HepG2 (cell line): Measurements from ENCODE around the gene NCBP3. TPM values are rescaled to one million over a fixed set of nuclear protein-coding genes. Genes with fewer than 3 reads are reported as not detected.
A peak's percentile ranks its signal among the peaks of the same experiment; 100 is the strongest.

Experiments
- BCL6 ChIP-seq: IDR thresholded peaks from 2 replicates; pipeline ENCODE4 v1.6.1; 2016; ENCODE audit warnings: missing genetic modification reagents, missing compliant biosample characterization
- BHLHE40 ChIP-seq: IDR thresholded peaks from 2 replicates; pipeline ENCODE4 v1.6.1; 2011; ENCODE audit warnings: low read length, improper control_type of control experiment
- CAMTA2 ChIP-seq: sonication (generic); formaldehyde crosslinking; IDR thresholded peaks from 2 replicates; pipeline ENCODE4 v1.4.0; 2020; ENCODE audit warnings: mild to moderate bottlenecking, missing genetic modification reagents, borderline replicate concordance
- CHCHD3 ChIP-seq: sonication (generic); formaldehyde crosslinking; IDR thresholded peaks from 2 replicates; pipeline ENCODE4 v1.8.0; 2022; ENCODE audit warnings: mild to moderate bottlenecking, missing genetic modification reagents, moderate library complexity
- JARID2 ChIP-seq: sonication (generic); formaldehyde crosslinking; IDR thresholded peaks from 2 replicates; pipeline ENCODE4 v1.8.1; 2023; ENCODE audit warnings: missing genetic modification reagents, inconsistent platforms; ENCODE audit not compliant: insufficient replicate concordance
- MIER3 ChIP-seq: IDR thresholded peaks from 2 replicates; pipeline ENCODE4 v1.6.1; 2016; ENCODE audit warnings: missing compliant biosample characterization, borderline replicate concordance
- SNAPC2 ChIP-seq: sonication (generic); formaldehyde crosslinking; IDR thresholded peaks from 2 replicates; pipeline ENCODE4 v1.8.1; 2022; ENCODE audit warnings: mild to moderate bottlenecking, missing genetic modification reagents
- ZFYVE20 ChIP-seq: sonication (generic); formaldehyde crosslinking; IDR thresholded peaks from 2 replicates; pipeline ENCODE4 v1.8.0; 2023; ENCODE audit warnings: low read depth, mild to moderate bottlenecking, moderate library complexity, missing genetic modification reagents, borderline replicate concordance
- ZMAT3 ChIP-seq: sonication (generic); formaldehyde crosslinking; conservative IDR thresholded peaks from 2 replicates; pipeline ENCODE4 v1.7.0; 2021; ENCODE audit warnings: missing genetic modification reagents
- ZNF251 ChIP-seq: sonication (generic); formaldehyde crosslinking; IDR thresholded peaks from 2 replicates; pipeline ENCODE4 v1.9.0; 2021; ENCODE audit warnings: mild to moderate bottlenecking, missing genetic modification reagents
- ZNF333 ChIP-seq: sonication (generic); formaldehyde crosslinking; IDR thresholded peaks from 2 replicates; pipeline ENCODE4 v1.4.0; 2020; ENCODE audit warnings: mild to moderate bottlenecking, missing genetic modification reagents, borderline replicate concordance
- ZNF33B ChIP-seq: sonication (generic); formaldehyde crosslinking; IDR thresholded peaks from 2 replicates; pipeline ENCODE4 v1.5.1; 2020; ENCODE audit warnings: mild to moderate bottlenecking, missing genetic modification reagents
- ZNF652 ChIP-seq: IDR thresholded peaks from 2 replicates; pipeline ENCODE4 v1.6.1; 2016; ENCODE audit warnings: low read depth, borderline replicate concordance
- ZNF670 ChIP-seq: sonication (generic); formaldehyde crosslinking; IDR thresholded peaks from 2 replicates; pipeline ENCODE4 v1.8.0; 2022; ENCODE audit warnings: mild to moderate bottlenecking, missing genetic modification reagents, borderline replicate concordance
- ZNF720 ChIP-seq: sonication (generic); formaldehyde crosslinking; IDR thresholded peaks from 2 replicates; pipeline ENCODE4 v1.4.0; 2020; ENCODE audit warnings: missing genetic modification reagents
- polyA plus RNA-seq, 8 experiments: library from polyadenylated mRNA; depleted of rRNA in 3 of 8; stranded (reverse) in 7 of 8; unstranded in 1 of 8; fragments of >200 nt; fragmentation: Illumina TruSeq in 4 of 8; extraction: Trizol in 4 of 8; gene quantifications; 2 replicates each; pipeline versions ENCODE4 v1.2.1 to v1.2.3, GENCODE V29; 2011 to 2016; ENCODE audit warnings: low read depth in 4 of 8, missing spikeins in 1 of 8, mixed read lengths in 1 of 8; ENCODE audit not compliant: insufficient read depth in 1 of 8
- total RNA-seq, 5 experiments: library from RNA; depleted of rRNA; stranded (reverse); fragments of >200 nt; fragmentation: Illumina TruSeq; extraction: Trizol; gene quantifications; 2 replicates each; pipeline ENCODE4 v1.2.3, GENCODE V29; 2016; ENCODE audit warnings: low read depth in 1 of 5
- TF ChIP-seq, protein P1 (sequence below): sonication (generic); formaldehyde crosslinking; conservative IDR thresholded peaks from 2 replicates; pipeline ENCODE4 v1.4.0; 2020; ENCODE audit warnings: missing genetic modification reagents
- TF ChIP-seq, protein P2 (sequence below): sonication (generic); formaldehyde crosslinking; conservative IDR thresholded peaks from 2 replicates; pipeline ENCODE4 v1.4.0; 2020; ENCODE audit warnings: missing genetic modification reagents
- TF ChIP-seq, protein P3 (sequence below): sonication (generic); formaldehyde crosslinking; IDR thresholded peaks from 2 replicates; pipeline ENCODE4 v1.5.1; 2020; ENCODE audit warnings: mild to moderate bottlenecking, missing genetic modification reagents, borderline replicate concordance
- TF ChIP-seq, protein P4 (sequence below): sonication (generic); formaldehyde crosslinking; IDR thresholded peaks from 2 replicates; pipeline ENCODE4 v1.8.0; 2022; ENCODE audit warnings: mild to moderate bottlenecking, missing genetic modification reagents, moderate library complexity

Gene NCBP3
- total and polyA plus RNA-seq, 2 of the 13 experiments (the other 11 are each of a cell fraction or from before 2014, with no cell fraction given): 19.5 to 24.8 TPM

DNA sequence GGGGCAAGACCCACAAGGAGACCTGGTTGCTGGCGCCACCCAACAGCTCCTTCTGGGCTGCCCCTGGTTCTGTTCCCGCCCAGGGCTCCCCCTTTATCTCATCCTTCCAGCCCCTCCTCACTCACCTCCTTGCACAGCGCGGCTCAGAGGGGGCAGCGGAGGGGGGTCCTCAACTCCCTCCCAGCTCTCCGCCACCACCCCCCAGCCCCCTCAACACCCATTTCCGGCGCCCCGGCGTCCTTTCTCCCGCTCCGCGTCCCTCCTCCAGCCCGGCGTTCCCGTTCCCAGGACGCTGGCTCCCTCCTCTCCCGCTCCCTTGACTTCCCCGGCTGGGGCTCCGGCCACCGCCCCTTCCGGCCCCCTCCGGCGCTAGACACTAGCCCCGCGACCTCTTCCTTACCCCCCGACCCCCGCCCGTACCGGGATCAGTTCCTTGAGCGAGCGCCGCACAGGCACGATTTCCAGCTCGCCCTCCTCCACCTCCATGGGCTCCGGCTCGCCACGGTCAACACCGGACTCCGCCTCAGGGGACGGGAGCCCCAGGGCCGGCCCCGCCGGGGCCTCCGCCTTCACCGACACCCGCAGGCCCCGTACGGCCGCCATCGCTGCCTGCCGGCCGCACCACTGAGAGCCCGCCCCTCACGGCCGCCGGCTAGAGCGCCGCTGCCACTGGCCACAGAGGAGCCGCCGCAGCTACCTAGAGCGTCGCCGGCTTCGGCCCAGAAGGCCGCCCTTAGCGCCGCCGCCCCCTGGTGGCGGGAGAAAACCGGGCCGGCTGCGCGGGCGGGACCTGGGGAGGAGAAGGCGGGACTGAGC, at the start of gene NCBP3 (continued):
- TF ChIP-seq, protein P1, sequence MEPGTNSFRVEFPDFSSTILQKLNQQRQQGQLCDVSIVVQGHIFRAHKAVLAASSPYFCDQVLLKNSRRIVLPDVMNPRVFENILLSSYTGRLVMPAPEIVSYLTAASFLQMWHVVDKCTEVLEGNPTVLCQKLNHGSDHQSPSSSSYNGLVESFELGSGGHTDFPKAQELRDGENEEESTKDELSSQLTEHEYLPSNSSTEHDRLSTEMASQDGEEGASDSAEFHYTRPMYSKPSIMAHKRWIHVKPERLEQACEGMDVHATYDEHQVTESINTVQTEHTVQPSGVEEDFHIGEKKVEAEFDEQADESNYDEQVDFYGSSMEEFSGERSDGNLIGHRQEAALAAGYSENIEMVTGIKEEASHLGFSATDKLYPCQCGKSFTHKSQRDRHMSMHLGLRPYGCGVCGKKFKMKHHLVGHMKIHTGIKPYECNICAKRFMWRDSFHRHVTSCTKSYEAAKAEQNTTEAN (CRISPR knock-in tag): no peak
- TF ChIP-seq, protein P2, sequence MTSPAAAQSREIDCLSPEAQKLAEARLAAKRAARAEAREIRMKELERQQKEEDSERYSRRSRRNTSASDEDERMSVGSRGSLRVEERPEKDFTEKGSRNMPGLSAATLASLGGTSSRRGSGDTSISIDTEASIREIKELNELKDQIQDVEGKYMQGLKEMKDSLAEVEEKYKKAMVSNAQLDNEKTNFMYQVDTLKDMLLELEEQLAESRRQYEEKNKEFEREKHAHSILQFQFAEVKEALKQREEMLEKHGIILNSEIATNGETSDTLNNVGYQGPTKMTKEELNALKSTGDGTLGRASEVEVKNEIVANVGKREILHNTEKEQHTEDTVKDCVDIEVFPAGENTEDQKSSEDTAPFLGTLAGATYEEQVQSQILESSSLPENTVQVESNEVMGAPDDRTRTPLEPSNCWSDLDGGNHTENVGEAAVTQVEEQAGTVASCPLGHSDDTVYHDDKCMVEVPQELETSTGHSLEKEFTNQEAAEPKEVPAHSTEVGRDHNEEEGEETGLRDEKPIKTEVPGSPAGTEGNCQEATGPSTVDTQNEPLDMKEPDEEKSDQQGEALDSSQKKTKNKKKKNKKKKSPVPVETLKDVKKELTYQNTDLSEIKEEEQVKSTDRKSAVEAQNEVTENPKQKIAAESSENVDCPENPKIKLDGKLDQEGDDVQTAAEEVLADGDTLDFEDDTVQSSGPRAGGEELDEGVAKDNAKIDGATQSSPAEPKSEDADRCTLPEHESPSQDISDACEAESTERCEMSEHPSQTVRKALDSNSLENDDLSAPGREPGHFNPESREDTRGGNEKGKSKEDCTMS (CRISPR knock-in tag): no peak
- TF ChIP-seq ZMAT3 (CRISPR knock-in tag): no peak; the same call in 1 of the 2 replicates
- no peak; the same call in 1 of the 2 replicates for TF ChIP-seq ZNF333
- TF ChIP-seq BHLHE40: no peak
- TF ChIP-seq, protein P3, sequence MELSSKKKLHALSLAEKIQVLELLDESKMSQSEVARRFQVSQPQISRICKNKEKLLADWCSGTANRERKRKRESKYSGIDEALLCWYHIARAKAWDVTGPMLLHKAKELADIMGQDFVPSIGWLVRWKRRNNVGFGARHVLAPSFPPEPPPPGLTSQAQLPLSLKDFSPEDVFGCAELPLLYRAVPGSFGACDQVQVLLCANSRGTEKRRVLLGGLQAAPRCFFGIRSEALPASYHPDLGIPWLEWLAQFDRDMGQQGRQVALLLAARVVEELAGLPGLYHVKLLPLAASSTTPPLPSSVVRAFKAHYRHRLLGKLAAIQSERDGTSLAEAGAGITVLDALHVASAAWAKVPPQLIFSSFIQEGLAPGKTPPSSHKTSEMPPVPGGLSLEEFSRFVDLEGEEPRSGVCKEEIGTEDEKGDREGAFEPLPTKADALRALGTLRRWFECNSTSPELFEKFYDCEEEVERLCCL: no peak
- TF ChIP-seq BCL6 (CRISPR knock-in tag): peak; percentile 50
- TF ChIP-seq CHCHD3 (CRISPR knock-in tag): no peak; the same call in 1 of the 2 replicates
- no peak; the same call in 1 of the 2 replicates for TF ChIP-seq SNAPC2 (CRISPR knock-in tag)
- no peak for TF ChIP-seq ZNF720 (CRISPR knock-in tag)
- TF ChIP-seq ZNF251 (CRISPR knock-in tag): no peak
- TF ChIP-seq ZNF670: peak; percentile 86; the same call in 1 of the 2 replicates
- TF ChIP-seq ZNF33B: peak; percentile 68; the same call in 1 of the 2 replicates
- peak; percentile 66; the same call in 1 of the 2 replicates for TF ChIP-seq MIER3
- TF ChIP-seq, protein P4, sequence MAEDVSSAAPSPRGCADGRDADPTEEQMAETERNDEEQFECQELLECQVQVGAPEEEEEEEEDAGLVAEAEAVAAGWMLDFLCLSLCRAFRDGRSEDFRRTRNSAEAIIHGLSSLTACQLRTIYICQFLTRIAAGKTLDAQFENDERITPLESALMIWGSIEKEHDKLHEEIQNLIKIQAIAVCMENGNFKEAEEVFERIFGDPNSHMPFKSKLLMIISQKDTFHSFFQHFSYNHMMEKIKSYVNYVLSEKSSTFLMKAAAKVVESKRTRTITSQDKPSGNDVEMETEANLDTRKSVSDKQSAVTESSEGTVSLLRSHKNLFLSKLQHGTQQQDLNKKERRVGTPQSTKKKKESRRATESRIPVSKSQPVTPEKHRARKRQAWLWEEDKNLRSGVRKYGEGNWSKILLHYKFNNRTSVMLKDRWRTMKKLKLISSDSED (CRISPR knock-in tag): no peak
- no peak for TF ChIP-seq ZNF652 (CRISPR knock-in tag)
- no peak for TF ChIP-seq JARID2 (CRISPR knock-in tag)
- TF ChIP-seq ZFYVE20 (CRISPR knock-in tag): no peak
- peak; percentile 90; the same call in 1 of the 2 replicates for TF ChIP-seq CAMTA2 (CRISPR knock-in tag)
